Ureter (tissue), 1 donor: ENCODE results near the gene TRAF3. TPM values are rescaled to one million over a fixed set of nuclear protein-coding genes. Genes with fewer than 3 reads are reported as not detected.
A peak's percentile ranks its signal among the peaks of the same experiment; 100 is the strongest.

Experiments used
- DNase-seq: peaks from one replicate; pipeline ENCODE4 v3.0.0-alpha.2; 2020; ENCODE audit warnings: low spot score
- total RNA-seq: library from RNA; stranded (reverse); gene quantifications from one replicate; pipeline ENCODE4 v1.2.4, GENCODE V29; 2023
- donor health status: DM: yes; HTN: yes; CAD: no.

The TRAF3 gene
- total RNA-seq, 1 donor from 2014 or later = 29.9 TPM

- no peak for DNase-seq
Observed at GRCh38 chr14:102778338-102779083, 1.3 kb downstream of the TRAF3 start.

- DNase-seq = no peak
Observed at GRCh38 chr14:102779084-102779462, 1.8 kb downstream of the TRAF3 start.

GRCh38 chr14:102779574-102780315, 2.5 kb downstream of the TRAF3 start:
- no peak for DNase-seq

GRCh38 chr14:102781063-102781462, 3.8 kb downstream of the TRAF3 start:
- no peak for DNase-seq

GRCh38 chr14:102782974-102783373, 5.7 kb downstream of the TRAF3 start:
- no peak for DNase-seq

GRCh38 chr14:102784892-102785594, 7.8 kb downstream of the TRAF3 start:
- no peak for DNase-seq

- DNase-seq = no peak
Observed at GRCh38 chr14:102785595-102785963, 8.3 kb downstream of the TRAF3 start.

GRCh38 chr14:102786768-102787167, 9.5 kb downstream of the TRAF3 start:
- no peak for DNase-seq

- no peak for DNase-seq
Observed at GRCh38 chr14:102789349-102789748, 12.1 kb downstream of the TRAF3 start.

- DNase-seq = no peak
Observed at GRCh38 chr14:102793531-102794328, 16.5 kb downstream of the TRAF3 start.

- DNase-seq = peak; percentile 75
Observed at GRCh38 chr14:102795060-102795925, 18.0 kb downstream of the TRAF3 start.

- DNase-seq = no peak
Observed at GRCh38 chr14:102796661-102797190, 19.5 kb downstream of the TRAF3 start.

- no peak for DNase-seq
Observed at GRCh38 chr14:102798926-102799325, 21.7 kb downstream of the TRAF3 start.

- no peak for DNase-seq
Observed at GRCh38 chr14:102799684-102800562, 22.7 kb downstream of the TRAF3 start.

- DNase-seq = no peak
Observed at GRCh38 chr14:102802834-102803523, 25.7 kb downstream of the TRAF3 start.

- DNase-seq = no peak
Observed at GRCh38 chr14:102804858-102805257, 27.6 kb downstream of the TRAF3 start.

GRCh38 chr14:102805371-102805891, 28.2 kb downstream of the TRAF3 start:
- DNase-seq = no peak

GRCh38 chr14:102805941-102806340, 28.7 kb downstream of the TRAF3 start:
- no peak for DNase-seq

- DNase-seq = no peak
Observed at GRCh38 chr14:102806447-102806846, 29.2 kb downstream of the TRAF3 start.
